Measurements from ENCODE around the gene USP40.

DNA sequence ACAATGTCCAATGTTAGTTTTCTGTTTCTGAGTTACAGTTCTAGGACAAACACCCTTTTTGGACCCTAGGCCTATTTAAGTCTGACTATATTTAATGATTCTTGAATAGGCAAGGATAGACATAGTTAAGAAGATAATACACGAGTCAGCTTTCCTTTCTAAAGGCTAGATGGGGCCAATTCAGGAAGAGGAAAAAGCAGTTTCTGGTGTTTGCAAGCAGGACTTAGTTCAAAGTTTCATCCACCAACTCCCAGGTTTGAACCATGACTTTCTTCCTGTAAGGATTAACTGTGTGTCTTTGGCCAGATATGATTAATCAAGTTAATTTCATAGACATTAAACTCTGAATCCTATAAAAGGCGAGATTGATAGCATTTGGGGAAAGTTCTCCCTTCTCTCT lies 66.7 kb downstream of the USP40 start:
- TF ChIP-seq, protein P1, sequence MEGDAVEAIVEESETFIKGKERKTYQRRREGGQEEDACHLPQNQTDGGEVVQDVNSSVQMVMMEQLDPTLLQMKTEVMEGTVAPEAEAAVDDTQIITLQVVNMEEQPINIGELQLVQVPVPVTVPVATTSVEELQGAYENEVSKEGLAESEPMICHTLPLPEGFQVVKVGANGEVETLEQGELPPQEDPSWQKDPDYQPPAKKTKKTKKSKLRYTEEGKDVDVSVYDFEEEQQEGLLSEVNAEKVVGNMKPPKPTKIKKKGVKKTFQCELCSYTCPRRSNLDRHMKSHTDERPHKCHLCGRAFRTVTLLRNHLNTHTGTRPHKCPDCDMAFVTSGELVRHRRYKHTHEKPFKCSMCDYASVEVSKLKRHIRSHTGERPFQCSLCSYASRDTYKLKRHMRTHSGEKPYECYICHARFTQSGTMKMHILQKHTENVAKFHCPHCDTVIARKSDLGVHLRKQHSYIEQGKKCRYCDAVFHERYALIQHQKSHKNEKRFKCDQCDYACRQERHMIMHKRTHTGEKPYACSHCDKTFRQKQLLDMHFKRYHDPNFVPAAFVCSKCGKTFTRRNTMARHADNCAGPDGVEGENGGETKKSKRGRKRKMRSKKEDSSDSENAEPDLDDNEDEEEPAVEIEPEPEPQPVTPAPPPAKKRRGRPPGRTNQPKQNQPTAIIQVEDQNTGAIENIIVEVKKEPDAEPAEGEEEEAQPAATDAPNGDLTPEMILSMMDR (conservative IDR thresholded peaks at IDR 0.05): no peak
- no peak for TF ChIP-seq ZFX (IDR thresholded peaks at IDR 0.05)

Measured in C4-2B (cell line).